Measurements from ENCODE around the gene RNF10. TPM values are rescaled to one million over a fixed set of nuclear protein-coding genes. Genes with fewer than 3 reads are reported as not detected.

RNF10 gene
- total and polyA plus RNA-seq, 2 of the 4 experiments (the other 2 are of a cell fraction) = 44.4 to 95.0 TPM

- H3K14ac ChIP-seq (replicated peaks; ENCODE audit: low read depth, low read length) = no peak overlapping the region
- ChIA-PET POLR2A (ENCODE audit: unreplicated experiment) (no interaction called here), CTCF (no interaction called here)
- no peak overlapping the region for H4K91ac ChIP-seq (ENCODE audit: insufficient read depth, low read depth, low read length)
- H3K9ac ChIP-seq (ENCODE audit: low read depth, low read length) = no peak overlapping the region
- BruUV-seq (replicated peaks) = no TSS peak
- no peak overlapping the region for H3K4me2 ChIP-seq (ENCODE audit: low read depth, low read length)
- no peaks in the 10 kb centered on the region for H3K36me3 ChIP-seq (ENCODE audit: control insufficient read depth, insufficient read depth, low read length)
- no peak overlapping the region for H2BK5ac ChIP-seq (ENCODE audit: low read depth, low read length, poor library complexity, severe bottlenecking)
- TF ChIP-seq MAZ (IDR thresholded peaks at IDR 0.05; ENCODE audit: borderline replicate concordance, low read depth, low read length) = no peak
- no peak for TF ChIP-seq USF2 (IDR thresholded peaks at IDR 0.05; ENCODE audit: low read depth, low read length)
- no peak for TF ChIP-seq NFE2L2 (IDR thresholded peaks at IDR 0.05; ENCODE audit: low read depth, low read length)
- TF ChIP-seq CHD1 (IDR thresholded peaks at IDR 0.05; ENCODE audit: low read depth, low read length) = no peak
- no peak for TF ChIP-seq RFX5 (IDR thresholded peaks at IDR 0.05; ENCODE audit: low read depth, low read length)
- TF ChIP-seq SMC3 (IDR thresholded peaks at IDR 0.05; ENCODE audit: low read depth, low read length) = no peak
- no peak for TF ChIP-seq FOS (IDR thresholded peaks at IDR 0.05; ENCODE audit: low read depth, low read length)
- no peak for TF ChIP-seq MXI1 (IDR thresholded peaks at IDR 0.05; ENCODE audit: borderline replicate concordance, low read depth, low read length)
- no peak for TF ChIP-seq CEBPB (IDR thresholded peaks at IDR 0.05; ENCODE audit: low read depth, low read length)
- no peak for TF ChIP-seq POLR2A (IDR thresholded peaks at IDR 0.05; ENCODE audit: low read depth, low read length)
- TF ChIP-seq MAFK (IDR thresholded peaks at IDR 0.05; ENCODE audit: low read depth, low read length) = no peak
- no peak overlapping the region for H4K8ac ChIP-seq (ENCODE audit: low read depth in 2 of 2, low read length in 2 of 2)
- DNase-seq (no peak), ATAC-seq (ENCODE audit: low read depth) (no peak)
- no peak overlapping the region for H2BK15ac ChIP-seq (ENCODE audit: low read depth, low read length)
- no peak overlapping the region for H3K4me3 ChIP-seq (ENCODE audit: insufficient read depth, low read depth, low read length)
- no peaks in the 10 kb centered on the region for H3K79me1 ChIP-seq (ENCODE audit: low read depth in 1 of 2, low read length in 2 of 2)
- H2AK5ac ChIP-seq (ENCODE audit: low read depth, low read length) = no peak overlapping the region
- H3K23ac ChIP-seq (ENCODE audit: low read depth, low read length) = no peak overlapping the region
- H3K27ac ChIP-seq (ENCODE audit: insufficient read depth, low read length) = no peak overlapping the region
- H3K9me3 ChIP-seq (ENCODE audit: control insufficient read depth, insufficient read depth, low read length) = no peaks in the 10 kb centered on the region
- H3K9me1 ChIP-seq (ENCODE audit: insufficient read depth, low read length) = no peaks in the 10 kb centered on the region
- in situ Hi-C loops (cut with MboI; ENCODE audit: low sequenced_read_pairs) = no loop called here
- no peak overlapping the region for H2BK120ac ChIP-seq (ENCODE audit: low read depth, low read length)
- peaks cover 33% of the 10 kb centered on the region for H3K27me3 ChIP-seq (ENCODE audit: control insufficient read depth, insufficient read depth, low read length)
- no peak overlapping the region for H2AK9ac ChIP-seq (replicated peaks; ENCODE audit: low read depth, low read length, poor library complexity)
- WGBS, 2 experiments (ENCODE audit: extremely low coverage in 2 of 2, insufficient read length in 1 of 2) = no CpG with 5 or more reads among the region's 3 CpGs
- no peak overlapping the region for H2AFZ ChIP-seq (replicated peaks; ENCODE audit: low read length, poor library complexity)
- H3K18ac ChIP-seq (ENCODE audit: low read depth, low read length) = no peak overlapping the region
- H4K20me1 ChIP-seq (ENCODE audit: insufficient read depth, low read length) = no peaks in the 10 kb centered on the region
- H4K5ac ChIP-seq (ENCODE audit: low read depth, low read length) = no peak overlapping the region
- intact Hi-C loops (cut with micrococcal nuclease) = no loop called here
- H2BK20ac ChIP-seq (ENCODE audit: low read depth, low read length) = no peak overlapping the region
- dilution Hi-C loops (cut with HindIII; ENCODE audit: low sequenced_read_pairs, unreplicated experiment) = no loop called here
- no peak overlapping the region for H3K4ac ChIP-seq (ENCODE audit: low read depth, low read length)
- H3K4me1 ChIP-seq (ENCODE audit: control insufficient read depth, insufficient read depth, low read length) = no peaks in the 10 kb centered on the region; the same call in 1 of the 2 replicates
- no peak overlapping the region for H3K56ac ChIP-seq (ENCODE audit: extremely low read depth, insufficient read depth, low read length)
Observed at GRCh38 chr12:120596901-120597300, 62.7 kb downstream of the RNF10 start.

Measured in IMR-90 (cell line).